Glutamatergic neuron (in vitro differentiated cells): Measurements from ENCODE around the gene KIF26B. TPM values are rescaled to one million over a fixed set of nuclear protein-coding genes. Genes with fewer than 3 reads are reported as not detected.
"Not testable (repeated sequence)": the region's sequence is repeated elsewhere in the genome, so short reads cannot be mapped to it uniquely, and the experiment has no call there.

ENCODE experiments used
- DNase-seq: peaks from one replicate; pipeline ENCODE4 v3.0.0; 2022
- H3K27ac Mint-ChIP-seq: one replicate; pipeline ENCODE4 v1.8.0; 2020; ENCODE audit warnings: mild to moderate bottlenecking, mixed read lengths, inconsistent platforms; ENCODE audit not compliant: unreplicated experiment
- H3K27me3 Mint-ChIP-seq: one replicate; pipeline ENCODE4 v1.8.0; 2020; ENCODE audit warnings: mild to moderate bottlenecking, moderate library complexity, mixed read lengths, inconsistent platforms; ENCODE audit not compliant: unreplicated experiment
- H3K36me3 Mint-ChIP-seq: one replicate; pipeline ENCODE4 v1.8.0; 2020; ENCODE audit warnings: mild to moderate bottlenecking, mixed read lengths, inconsistent platforms; ENCODE audit not compliant: unreplicated experiment
- H3K4me1 Mint-ChIP-seq: one replicate; pipeline ENCODE4 v1.8.0; 2020; ENCODE audit warnings: mild to moderate bottlenecking, low read depth, mixed read lengths, inconsistent platforms; ENCODE audit not compliant: unreplicated experiment
- H3K4me3 Mint-ChIP-seq: one replicate; pipeline ENCODE4 v1.8.0; 2020; ENCODE audit warnings: mild to moderate bottlenecking, mixed read lengths, inconsistent platforms; ENCODE audit not compliant: unreplicated experiment
- H3K9me3 Mint-ChIP-seq: one replicate; pipeline ENCODE4 v1.8.0; 2020; ENCODE audit warnings: mild to moderate bottlenecking, moderate library complexity, mixed read lengths, inconsistent platforms; ENCODE audit not compliant: unreplicated experiment
- CTCF ChIP-seq: fragments of 200-600 bp; sonication (generic); IDR thresholded peaks from one replicate; pipeline ENCODE4 v1.5.0; 2021; ENCODE audit not compliant: partially characterized antibody, unreplicated experiment
- total RNA-seq: library from RNA; stranded (reverse); fragmentation: NEBNext Ultra II Directional; extraction: Animal tissue kit (Norgen Biotek cat#: 25700); gene quantifications from one replicate; pipeline ENCODE4 v1.2.1, GENCODE V29; 2021; ENCODE audit not compliant: unreplicated experiment

The KIF26B gene
- total RNA-seq, 1 donor from 2014 or later: 2.4 TPM

- Mint-ChIP-seq H3K9me3 (peaks cover 8% of the 10 kb centered on the region), H3K4me1 (no peaks in the 10 kb centered on the region), H3K36me3 (peaks cover 37% of the 10 kb centered on the region), H3K27ac (no peak overlapping the region), H3K4me3 (no peak overlapping the region), H3K27me3 (peaks cover 4% of the 10 kb centered on the region)
- no peak for DNase-seq
- TF ChIP-seq CTCF: no peak
Measured at GRCh38 chr1:245730801-245731200, 576.0 kb downstream of the KIF26B start.

DNA sequence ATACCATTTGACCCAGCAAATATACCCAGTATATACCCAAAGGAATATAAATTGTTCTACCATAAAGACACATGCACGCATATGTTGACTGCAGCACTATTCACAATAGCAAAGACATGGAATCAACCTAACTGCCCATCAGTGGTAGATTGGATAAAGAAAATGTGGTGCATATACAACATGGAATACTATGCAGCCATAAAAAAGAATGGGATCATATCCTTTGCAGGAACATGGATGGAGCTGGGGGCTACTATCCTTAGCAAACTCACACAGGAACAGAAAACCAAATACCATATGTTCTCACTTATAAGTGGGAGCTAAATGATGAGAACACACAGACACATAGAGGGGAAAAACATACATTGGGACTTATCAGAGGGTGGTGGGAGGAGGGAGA, 585.6 kb downstream of the KIF26B start:
- peaks cover 10% of the 10 kb centered on the region for H3K4me1 Mint-ChIP-seq
- not testable (repeated sequence) for H3K27ac Mint-ChIP-seq, H3K36me3 Mint-ChIP-seq, H3K4me3 Mint-ChIP-seq, H3K9me3 Mint-ChIP-seq, H3K27me3 Mint-ChIP-seq, DNase-seq

DNA sequence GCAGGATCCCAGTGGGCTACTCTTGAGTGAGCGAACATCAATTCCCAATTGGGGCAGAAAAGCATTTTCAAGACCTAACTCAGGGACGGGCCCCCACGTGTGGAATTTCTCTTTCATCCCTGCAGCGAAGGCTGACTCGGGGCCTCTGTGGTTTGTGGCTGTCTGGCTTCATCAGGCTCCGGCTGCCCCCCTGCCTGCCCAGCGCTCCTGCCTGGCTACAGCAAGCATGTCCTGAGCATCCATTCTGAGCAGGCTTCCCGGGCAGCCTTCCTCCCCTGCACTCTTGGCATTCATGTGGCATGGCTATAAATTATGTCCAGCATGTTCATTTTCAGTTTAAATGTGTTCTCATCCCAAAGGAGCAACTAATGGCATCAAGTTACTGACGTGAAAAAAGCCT, 588.1 kb downstream of the KIF26B start:
- H3K9me3 Mint-ChIP-seq: peaks cover 6% of the 10 kb centered on the region
- no peak for TF ChIP-seq CTCF
- peaks cover 3% of the 10 kb centered on the region for H3K27me3 Mint-ChIP-seq
- no peak overlapping the region for H3K4me3 Mint-ChIP-seq
- peaks cover 11% of the 10 kb centered on the region for H3K36me3 Mint-ChIP-seq
- H3K27ac Mint-ChIP-seq: no peak overlapping the region
- H3K4me1 Mint-ChIP-seq: peaks cover 10% of the 10 kb centered on the region
- peak; percentile 36 for DNase-seq

GRCh38 chr1:245748240-245748639, 593.5 kb downstream of the KIF26B start:
- peaks cover 9% of the 10 kb centered on the region for H3K9me3 Mint-ChIP-seq
- peaks cover 6% of the 10 kb centered on the region for H3K27me3 Mint-ChIP-seq
- peaks cover 11% of the 10 kb centered on the region for H3K36me3 Mint-ChIP-seq
- no peak for TF ChIP-seq CTCF
- H3K27ac Mint-ChIP-seq: no peak overlapping the region
- H3K4me3 Mint-ChIP-seq: no peak overlapping the region
- peaks cover 18% of the 10 kb centered on the region for H3K4me1 Mint-ChIP-seq
- DNase-seq: no peak

- Mint-ChIP-seq H3K4me1 (peaks cover 16% of the 10 kb centered on the region), H3K9me3 (peaks cover 9% of the 10 kb centered on the region), H3K27ac (no peak overlapping the region), H3K36me3 (peaks cover 11% of the 10 kb centered on the region), H3K27me3 (peaks cover 6% of the 10 kb centered on the region), H3K4me3 (no peak overlapping the region)
- no peak for TF ChIP-seq CTCF
- DNase-seq: no peak
Measured at GRCh38 chr1:245748646-245749045, 593.9 kb downstream of the KIF26B start.

DNA sequence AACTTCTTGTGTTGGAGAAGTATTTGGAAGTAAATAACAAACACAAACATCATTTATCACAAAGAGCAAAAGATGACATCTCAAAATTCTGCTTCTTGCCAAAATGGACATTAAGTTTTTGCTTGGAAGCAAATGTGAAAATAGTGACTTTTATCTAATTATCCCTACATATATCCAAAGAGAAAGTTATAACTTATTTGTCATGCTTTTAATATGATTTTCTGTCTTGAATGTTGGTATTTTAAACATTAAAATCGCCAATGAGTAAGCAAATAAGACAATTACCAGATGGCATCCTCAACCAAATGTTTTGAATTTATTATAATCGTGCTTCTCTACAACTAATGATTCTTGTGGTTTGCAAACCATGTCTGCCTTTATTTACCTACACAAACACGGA, 594.3 kb downstream of the KIF26B start:
- Mint-ChIP-seq H3K9me3 (peaks cover 9% of the 10 kb centered on the region), H3K27me3 (peaks cover 6% of the 10 kb centered on the region), H3K27ac (no peak overlapping the region), H3K4me1 (peaks cover 16% of the 10 kb centered on the region), H3K36me3 (peaks cover 11% of the 10 kb centered on the region), H3K4me3 (no peak overlapping the region)
- DNase-seq: no peak
- TF ChIP-seq CTCF: no peak
